NB4 (cell line): ENCODE measurements around the gene DBR1.
A peak's percentile ranks its signal among the peaks of the same experiment; 100 is the strongest.

Experiments
- DNase-seq: peaks from one replicate; pipeline ENCODE4 v3.0.0; 2010; ENCODE audit warnings: low read depth
- H3K4me3 ChIP-seq: one replicate; pipeline ENCODE4 v1.5.1; 2011; ENCODE audit warnings: mild to moderate bottlenecking, low read depth, low read length, moderate library complexity
- MAX ChIP-seq: IDR thresholded peaks from 2 replicates; pipeline ENCODE4 v1.6.1; 2011; ENCODE audit warnings: low read depth, low read length
- MYC ChIP-seq: IDR thresholded peaks from 2 replicates; pipeline ENCODE4 v1.6.1; 2011; ENCODE audit warnings: low read depth, low read length
- POLR2A ChIP-seq: IDR thresholded peaks from 2 replicates; pipeline ENCODE4 v1.6.1; 2011; ENCODE audit warnings: mild to moderate bottlenecking; ENCODE audit not compliant: insufficient read length; ENCODE audit errors: extremely low read depth
- TF ChIP-seq, protein P1 (sequence below): IDR thresholded peaks from one replicate; pipeline ENCODE4 v1.5.1; 2012; ENCODE audit warnings: low read depth, low read length

DBR1 gene

GRCh38 chr3:138114431-138114918, 60.2 kb downstream of the DBR1 start:
- peak overlapping the region; percentile 43 for H3K4me3 ChIP-seq
- TF ChIP-seq, protein P1, sequence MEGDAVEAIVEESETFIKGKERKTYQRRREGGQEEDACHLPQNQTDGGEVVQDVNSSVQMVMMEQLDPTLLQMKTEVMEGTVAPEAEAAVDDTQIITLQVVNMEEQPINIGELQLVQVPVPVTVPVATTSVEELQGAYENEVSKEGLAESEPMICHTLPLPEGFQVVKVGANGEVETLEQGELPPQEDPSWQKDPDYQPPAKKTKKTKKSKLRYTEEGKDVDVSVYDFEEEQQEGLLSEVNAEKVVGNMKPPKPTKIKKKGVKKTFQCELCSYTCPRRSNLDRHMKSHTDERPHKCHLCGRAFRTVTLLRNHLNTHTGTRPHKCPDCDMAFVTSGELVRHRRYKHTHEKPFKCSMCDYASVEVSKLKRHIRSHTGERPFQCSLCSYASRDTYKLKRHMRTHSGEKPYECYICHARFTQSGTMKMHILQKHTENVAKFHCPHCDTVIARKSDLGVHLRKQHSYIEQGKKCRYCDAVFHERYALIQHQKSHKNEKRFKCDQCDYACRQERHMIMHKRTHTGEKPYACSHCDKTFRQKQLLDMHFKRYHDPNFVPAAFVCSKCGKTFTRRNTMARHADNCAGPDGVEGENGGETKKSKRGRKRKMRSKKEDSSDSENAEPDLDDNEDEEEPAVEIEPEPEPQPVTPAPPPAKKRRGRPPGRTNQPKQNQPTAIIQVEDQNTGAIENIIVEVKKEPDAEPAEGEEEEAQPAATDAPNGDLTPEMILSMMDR, result no peak
- TF ChIP-seq MYC (no peak), POLR2A (no peak), MAX (no peak)
- no peak for DNase-seq

GRCh38 chr3:138113326-138113725, 61.4 kb downstream of the DBR1 start:
- TF ChIP-seq MYC, result no peak
- TF ChIP-seq MAX, result no peak
- no peak for TF ChIP-seq POLR2A
- TF ChIP-seq, protein P1, result no peak
- no peak overlapping the region for H3K4me3 ChIP-seq
- DNase-seq, result peak; percentile 16

DNA sequence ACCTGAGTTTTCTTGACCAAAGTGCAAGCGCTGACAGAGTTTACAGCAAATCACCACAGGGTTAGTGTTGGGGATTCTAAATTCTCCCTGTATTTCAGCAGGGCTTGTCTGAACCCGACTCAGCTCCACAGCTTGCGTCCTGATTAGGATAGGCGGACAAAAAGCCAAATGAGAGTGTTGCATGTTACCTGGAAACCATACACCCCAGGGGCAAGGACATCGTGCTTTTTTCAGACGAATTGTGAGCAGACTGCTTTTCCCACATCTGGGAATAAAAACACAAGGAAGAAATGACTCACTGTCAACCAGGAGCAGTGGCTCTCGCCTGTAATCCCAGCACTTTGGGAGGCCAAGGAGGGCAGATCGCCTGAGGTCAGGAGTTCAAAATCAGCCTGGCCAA, 62.4 kb downstream of the DBR1 start:
- no peak overlapping the region for H3K4me3 ChIP-seq
- no peak for TF ChIP-seq POLR2A
- TF ChIP-seq MYC, result no peak
- TF ChIP-seq, protein P1, result no peak
- no peak for TF ChIP-seq MAX

More for the DNA sequence above, 62.4 kb downstream of the DBR1 start:
- DNase-seq, result no peak
